Transverse colon (tissue), 4 donors: ENCODE results near the gene THRA. TPM values are rescaled to one million over a fixed set of nuclear protein-coding genes. Genes with fewer than 3 reads are reported as not detected.

Experiments used
- DNase-seq: peaks from one replicate; pipeline ENCODE4 v3.0.0-alpha.2; 2019
- H3K27ac ChIP-seq, 4 donors: fragments of 200-600 bp; sonication (generic); 2 replicates each; pipeline ENCODE4 v1.5.1; 2016 to 2018; ENCODE audit warnings: inconsistent platforms in 4 of 4
- H3K27me3 ChIP-seq: fragments of 200-600 bp; sonication (generic); 2 replicates; pipeline ENCODE4 v1.5.1; 2017; ENCODE audit warnings: inconsistent platforms
- H3K36me3 ChIP-seq, 4 donors: fragments of 200-600 bp; sonication (generic); 2 replicates each; pipeline ENCODE4 v1.5.1; 2017 to 2019; ENCODE audit warnings: inconsistent platforms in 4 of 4
- H3K4me1 ChIP-seq, 4 donors: fragments of 200-600 bp; sonication (generic); 2 replicates each; pipeline ENCODE4 v1.5.1; 2017 to 2020; ENCODE audit warnings: inconsistent platforms in 4 of 4
- H3K4me3 ChIP-seq, 4 donors: fragments of 200-600 bp; sonication (generic); 1 replicate in 1 of 4; 2 replicates in 3 of 4; pipeline versions ENCODE4 v1.5.1 to v1.6.1; 2017 to 2019; ENCODE audit warnings: inconsistent platforms in 4 of 4
- H3K9me3 ChIP-seq, 2 donors: fragments of 200-600 bp; sonication (generic); 2 replicates each; pipeline ENCODE4 v1.5.1; 2017 to 2019; ENCODE audit warnings: inconsistent platforms in 2 of 2
- CTCF ChIP-seq, 5 experiments: fragments of 200-600 bp in 3 of 5; fragments of 450-650 bp in 2 of 5; sonication (generic) in 3 of 5; IDR thresholded peaks; 1 replicate in 2 of 5; 2 replicates in 3 of 5; pipeline ENCODE4 v1.5.1; 2016 to 2017; ENCODE audit warnings: antibody characterized with exemption in 5 of 5, inconsistent platforms in 3 of 5, mild to moderate bottlenecking in 2 of 5, moderate library complexity in 1 of 5
- EP300 ChIP-seq: sonication (generic); formaldehyde crosslinking; IDR thresholded peaks from one replicate; pipeline ENCODE4 v1.6.1; 2017; ENCODE audit warnings: antibody characterized with exemption, low read depth
- POLR2A ChIP-seq: fragments of 450-650 bp; IDR thresholded peaks from one replicate; pipeline ENCODE4 v1.6.1; 2016; ENCODE audit warnings: antibody characterized with exemption, mild to moderate bottlenecking, moderate library complexity
- POLR2AphosphoS5 ChIP-seq, 3 donors: sonication (generic); formaldehyde crosslinking; IDR thresholded peaks; one replicate each; pipeline ENCODE4 v1.6.1; 2016; ENCODE audit warnings: antibody characterized with exemption in 3 of 3
- WGBS, 2 donors: methylation state at CpG; one replicate each; pipeline ENCODE4 v1.1.5; 2018; ENCODE audit warnings: low coverage in 1 of 2; 5-methylcytosine and 5-hydroxymethylcytosine counted together
- in situ Hi-C, 4 donors: fragments of 200-750 bp; cut with MboI; loops; one replicate each; pipeline versions ENCODE4 v1.15.0 to v1.15.1; 2017; ENCODE audit warnings: low sequenced_read_pairs in 3 of 4, low pct_ligation_motif_present in 1 of 4, low pct_unique_long_range_greater_than_20kb in 1 of 4
- intact Hi-C: fragments of 100-400 bp; cut with DNase I; formaldehyde crosslinking; loops from one replicate; pipeline ENCODE4 v1.15.1; 2023; ENCODE audit warnings: low total_unique reads
- total RNA-seq, 4 donors: library from RNA; depleted of rRNA; stranded (reverse); fragments of >200 nt; gene quantifications; one replicate each; pipeline ENCODE4 v1.1.0, GENCODE V29; 2016

THRA gene
- total RNA-seq, 4 donors from 2014 or later = 32.6 to 82.6 (median 58.6) TPM

- DNase-seq = peak; percentile 57
Observed at GRCh38 chr17:40122999-40123810, 60.4 kb downstream of the THRA start.

GRCh38 chr17:40123811-40124114 lies 61.0 kb downstream of the THRA start:
- in situ Hi-C loops = no loop called here
- Histone ChIP-seq H3K9me3 (no peaks in the 10 kb centered on the region), H3K36me3 (peaks cover 0 to 22% (median 8%) of the 10 kb centered on the region in 4 donors), H3K27ac (peak overlapping the region; percentile 96 to 98 (median 98)), H3K4me3 (peak overlapping the region; percentile 88 to 99 (median 95)), H3K27me3 (no peaks in the 10 kb centered on the region), H3K4me1 (peaks cover 19 to 41% (median 31%) of the 10 kb centered on the region in 4 donors)
- WGBS, 2 donors = 0% methylated on average over 2 of the region's 2 CpGs
- no peak for TF ChIP-seq EP300
- TF ChIP-seq POLR2AphosphoS5 (IDR thresholded peaks at IDR 0.05) = no peak
- no peak for TF ChIP-seq CTCF (IDR thresholded peaks at IDR 0.05)
- TF ChIP-seq POLR2A = no peak
- intact Hi-C loops = loop anchor here (10.0 kb wide), 1 partner anchor 109 kb away; the partner anchor contains the start of gene CSF3
- no peak for DNase-seq

More at GRCh38 chr17:40122999-40123810, 60.4 kb downstream of the THRA start:
- H3K4me3 ChIP-seq = peak overlapping the region; percentile 88 to 99 (median 95)
- H3K9me3 ChIP-seq = no peaks in the 10 kb centered on the region
- H3K36me3 ChIP-seq = peaks cover 0 to 18% (median 8%) of the 10 kb centered on the region in 4 donors
- H3K27me3 ChIP-seq = no peaks in the 10 kb centered on the region
- peak overlapping the region; percentile 96 to 98 (median 98) for H3K27ac ChIP-seq
- peak; percentile 10 for TF ChIP-seq POLR2A
- peak in 2 of 5 experiments; percentile 13 to 24 for TF ChIP-seq CTCF (IDR thresholded peaks at IDR 0.05)
- TF ChIP-seq EP300 = no peak
- in situ Hi-C loops = no loop called here
- H3K4me1 ChIP-seq = peaks cover 19 to 43% (median 31%) of the 10 kb centered on the region in 4 donors
- intact Hi-C loops = loop anchor here (10.0 kb wide), 1 partner anchor 108 kb away; the partner anchor contains the start of gene CSF3
- 1% methylated on average over 24 of the region's 43 CpGs; no CpG with 5 or more reads in 1 of the 2 donors for WGBS, 2 donors

GRCh38 chr17:40124279-40125141 lies 61.7 kb downstream of the THRA start:
- Histone ChIP-seq H3K4me1 (peaks cover 19 to 41% (median 31%) of the 10 kb centered on the region in 4 donors), H3K9me3 (no peaks in the 10 kb centered on the region), H3K27ac (peak overlapping the region; percentile 96 to 98 (median 98)), H3K4me3 (peak overlapping the region; percentile 88 to 99 (median 95)), H3K36me3 (peaks cover 0 to 29% (median 11%) of the 10 kb centered on the region in 4 donors), H3K27me3 (no peaks in the 10 kb centered on the region)
- intact Hi-C loops (loop anchor here (10.0 kb wide), 1 partner anchor 110 kb away; the partner anchor contains the start of gene CSF3), in situ Hi-C loops (no loop called here)
- no peak for TF ChIP-seq EP300
- no peak for TF ChIP-seq POLR2AphosphoS5 (IDR thresholded peaks at IDR 0.05)
- no peak for DNase-seq
- WGBS, 2 donors = 6 to 15% methylated on average over 2 to 9 of the region's 9 CpGs

GRCh38 chr17:40129498-40129897 lies 66.7 kb downstream of the THRA start:
- TF ChIP-seq POLR2AphosphoS5 (IDR thresholded peaks at IDR 0.05) (no peak), EP300 (no peak), POLR2A (no peak), CTCF (IDR thresholded peaks at IDR 0.05) (no peak)
- intact Hi-C loops = loop anchor here (10.0 kb wide), 1 partner anchor 115 kb away; the partner anchor contains the start of gene CSF3
- Histone ChIP-seq H3K9me3 (no peaks in the 10 kb centered on the region), H3K27ac (no peak overlapping the region), H3K4me1 (peaks cover 10 to 37% (median 17%) of the 10 kb centered on the region in 4 donors), H3K36me3 (peaks cover 0 to 75% (median 27%) of the 10 kb centered on the region in 4 donors), H3K4me3 (no peak overlapping the region), H3K27me3 (no peaks in the 10 kb centered on the region)
- no peak for DNase-seq
- WGBS, 2 donors = 85% methylated on average over 5 of the region's 5 CpGs
- in situ Hi-C loops = no loop called here
